ENCODE measurements around the gene CABP2.
"Not testable (repeated sequence)": the region's sequence is repeated elsewhere in the genome, so short reads cannot be mapped to it uniquely, and the experiment has no call there.

The CABP2 gene

GRCh38 chr11:67556244-67556643 is 33.0 kb upstream of the CABP2 start:
- no peaks in the 10 kb centered on the region for H3K9me3 ChIP-seq (ENCODE audit: control insufficient read depth, low read length)
- no peaks in the 10 kb centered on the region for H3K27me3 ChIP-seq (ENCODE audit: control insufficient read depth, insufficient read depth, low read length, poor library complexity, severe bottlenecking)
- H3K4me1 ChIP-seq (ENCODE audit: control insufficient read depth, insufficient read depth, low read length) = no peaks in the 10 kb centered on the region
- H3K4me3 ChIP-seq (ENCODE audit: insufficient read depth, low read depth, low read length) = no peak overlapping the region
- no peaks in the 10 kb centered on the region for H3K36me3 ChIP-seq (ENCODE audit: control insufficient read depth, insufficient read depth, low read length)
- no peak overlapping the region for H3K27ac ChIP-seq (ENCODE audit: insufficient read depth, low read depth, low read length, poor library complexity, severe bottlenecking)
- WGBS, 2 experiments = 92 to 93% methylated on average over 3 of the region's 3 CpGs

- H3K36me3 ChIP-seq (ENCODE audit: control insufficient read depth, insufficient read depth, low read length); H3K9me3 ChIP-seq (ENCODE audit: control insufficient read depth, low read length); H3K27me3 ChIP-seq (ENCODE audit: control insufficient read depth, insufficient read depth, low read length, poor library complexity, severe bottlenecking); H3K4me3 ChIP-seq (ENCODE audit: insufficient read depth, low read depth, low read length); H3K4me1 ChIP-seq (ENCODE audit: control insufficient read depth, insufficient read depth, low read length); H3K27ac ChIP-seq (ENCODE audit: insufficient read depth, low read depth, low read length, poor library complexity, severe bottlenecking): not testable (repeated sequence)
These were observed 28.5 kb upstream of the CABP2 start for GRCh38 chr11:67551697-67552096.

- H3K27ac ChIP-seq (ENCODE audit: insufficient read depth, low read depth, low read length, poor library complexity, severe bottlenecking) = no peak overlapping the region
These were observed 27.9 kb upstream of the CABP2 start for GRCh38 chr11:67551127-67551526.

GRCh38 chr11:67548555-67549110 is 25.4 kb upstream of the CABP2 start:
- Histone ChIP-seq H3K36me3 (ENCODE audit: control insufficient read depth, insufficient read depth, low read length) (no peaks in the 10 kb centered on the region), H3K27ac (ENCODE audit: insufficient read depth, low read depth, low read length, poor library complexity, severe bottlenecking) (no peak overlapping the region), H3K9me3 (ENCODE audit: control insufficient read depth, low read length) (no peaks in the 10 kb centered on the region), H3K4me1 (ENCODE audit: control insufficient read depth, insufficient read depth, low read length) (no peaks in the 10 kb centered on the region), H3K27me3 (ENCODE audit: control insufficient read depth, insufficient read depth, low read length, poor library complexity, severe bottlenecking) (no peaks in the 10 kb centered on the region), H3K4me3 (ENCODE audit: insufficient read depth, low read depth, low read length) (no peak overlapping the region)
- WGBS, 2 experiments = 92 to 95% methylated on average over 8 to 9 of the region's 9 CpGs

More at GRCh38 chr11:67551127-67551526, 27.9 kb upstream of the CABP2 start:
- no peak overlapping the region for H3K4me3 ChIP-seq (ENCODE audit: insufficient read depth, low read depth, low read length)
- no peaks in the 10 kb centered on the region for H3K4me1 ChIP-seq (ENCODE audit: control insufficient read depth, insufficient read depth, low read length)
- H3K27me3 ChIP-seq (ENCODE audit: control insufficient read depth, insufficient read depth, low read length, poor library complexity, severe bottlenecking) = no peaks in the 10 kb centered on the region
- H3K9me3 ChIP-seq (ENCODE audit: control insufficient read depth, low read length) = no peaks in the 10 kb centered on the region
- H3K36me3 ChIP-seq (ENCODE audit: control insufficient read depth, insufficient read depth, low read length) = no peaks in the 10 kb centered on the region

- not testable (repeated sequence) for H3K4me1 ChIP-seq (ENCODE audit: control insufficient read depth, insufficient read depth, low read length); H3K4me3 ChIP-seq (ENCODE audit: insufficient read depth, low read depth, low read length); H3K36me3 ChIP-seq (ENCODE audit: control insufficient read depth, insufficient read depth, low read length); H3K27me3 ChIP-seq (ENCODE audit: control insufficient read depth, insufficient read depth, low read length, poor library complexity, severe bottlenecking); H3K27ac ChIP-seq (ENCODE audit: insufficient read depth, low read depth, low read length, poor library complexity, severe bottlenecking); H3K9me3 ChIP-seq (ENCODE audit: control insufficient read depth, low read length)
- 82 to 90% methylated on average over 4 of the region's 4 CpGs for WGBS, 2 experiments
These were observed 24.9 kb upstream of the CABP2 start for GRCh38 chr11:67548112-67548511.

- H3K27me3 ChIP-seq (ENCODE audit: control insufficient read depth, insufficient read depth, low read length, poor library complexity, severe bottlenecking) = no peaks in the 10 kb centered on the region
- 79 to 81% methylated on average over 8 of the region's 8 CpGs for WGBS, 2 experiments
- no peaks in the 10 kb centered on the region for H3K9me3 ChIP-seq (ENCODE audit: control insufficient read depth, low read length)
- no peaks in the 10 kb centered on the region for H3K4me1 ChIP-seq (ENCODE audit: control insufficient read depth, insufficient read depth, low read length)
- no peaks in the 10 kb centered on the region for H3K36me3 ChIP-seq (ENCODE audit: control insufficient read depth, insufficient read depth, low read length)
- no peak overlapping the region for H3K27ac ChIP-seq (ENCODE audit: insufficient read depth, low read depth, low read length, poor library complexity, severe bottlenecking)
- H3K4me3 ChIP-seq (ENCODE audit: insufficient read depth, low read depth, low read length) = no peak overlapping the region
These were observed 22.0 kb upstream of the CABP2 start for GRCh38 chr11:67545280-67545679.

- 91 to 93% methylated on average over 10 of the region's 10 CpGs for WGBS, 2 experiments
- no peaks in the 10 kb centered on the region for H3K36me3 ChIP-seq (ENCODE audit: control insufficient read depth, insufficient read depth, low read length)
- H3K27ac ChIP-seq (ENCODE audit: insufficient read depth, low read depth, low read length, poor library complexity, severe bottlenecking) = no peak overlapping the region
- no peaks in the 10 kb centered on the region for H3K9me3 ChIP-seq (ENCODE audit: control insufficient read depth, low read length)
- no peaks in the 10 kb centered on the region for H3K27me3 ChIP-seq (ENCODE audit: control insufficient read depth, insufficient read depth, low read length, poor library complexity, severe bottlenecking)
- H3K4me1 ChIP-seq (ENCODE audit: control insufficient read depth, insufficient read depth, low read length) = no peaks in the 10 kb centered on the region
- no peak overlapping the region for H3K4me3 ChIP-seq (ENCODE audit: insufficient read depth, low read depth, low read length)
These were observed 21.5 kb upstream of the CABP2 start for GRCh38 chr11:67544616-67545242.

GRCh38 chr11:67543585-67543984 is 20.3 kb upstream of the CABP2 start:
- Histone ChIP-seq H3K9me3 (ENCODE audit: control insufficient read depth, low read length) (no peaks in the 10 kb centered on the region), H3K36me3 (ENCODE audit: control insufficient read depth, insufficient read depth, low read length) (no peaks in the 10 kb centered on the region), H3K27me3 (ENCODE audit: control insufficient read depth, insufficient read depth, low read length, poor library complexity, severe bottlenecking) (no peaks in the 10 kb centered on the region), H3K4me3 (ENCODE audit: insufficient read depth, low read depth, low read length) (no peak overlapping the region), H3K4me1 (ENCODE audit: control insufficient read depth, insufficient read depth, low read length) (no peaks in the 10 kb centered on the region), H3K27ac (ENCODE audit: insufficient read depth, low read depth, low read length, poor library complexity, severe bottlenecking) (no peak overlapping the region)
- WGBS, 2 experiments = 89 to 90% methylated on average over 2 of the region's 2 CpGs

- H3K4me1 ChIP-seq (ENCODE audit: control insufficient read depth, insufficient read depth, low read length) = no peaks in the 10 kb centered on the region
- WGBS, 2 experiments = 50 to 59% methylated on average over 6 to 7 of the region's 7 CpGs
- no peak overlapping the region for H3K27ac ChIP-seq (ENCODE audit: insufficient read depth, low read depth, low read length, poor library complexity, severe bottlenecking)
- no peak overlapping the region for H3K4me3 ChIP-seq (ENCODE audit: insufficient read depth, low read depth, low read length)
- no peaks in the 10 kb centered on the region for H3K27me3 ChIP-seq (ENCODE audit: control insufficient read depth, insufficient read depth, low read length, poor library complexity, severe bottlenecking)
- no peaks in the 10 kb centered on the region for H3K9me3 ChIP-seq (ENCODE audit: control insufficient read depth, low read length)
- H3K36me3 ChIP-seq (ENCODE audit: control insufficient read depth, insufficient read depth, low read length) = no peaks in the 10 kb centered on the region
These were observed 19.7 kb upstream of the CABP2 start for GRCh38 chr11:67542971-67543370.

- Histone ChIP-seq H3K4me3 (ENCODE audit: insufficient read depth, low read depth, low read length) (no peak overlapping the region), H3K27me3 (ENCODE audit: control insufficient read depth, insufficient read depth, low read length, poor library complexity, severe bottlenecking) (no peaks in the 10 kb centered on the region), H3K9me3 (ENCODE audit: control insufficient read depth, low read length) (no peaks in the 10 kb centered on the region), H3K4me1 (ENCODE audit: control insufficient read depth, insufficient read depth, low read length) (no peaks in the 10 kb centered on the region), H3K27ac (ENCODE audit: insufficient read depth, low read depth, low read length, poor library complexity, severe bottlenecking) (no peak overlapping the region), H3K36me3 (ENCODE audit: control insufficient read depth, insufficient read depth, low read length) (no peaks in the 10 kb centered on the region)
- 84% methylated on average over 3 of the region's 3 CpGs for WGBS, 2 experiments
These were observed 18.9 kb upstream of the CABP2 start for GRCh38 chr11:67542169-67542568.

GRCh38 chr11:67541198-67541597 is 18.0 kb upstream of the CABP2 start:
- 88 to 92% methylated on average over 6 of the region's 6 CpGs for WGBS, 2 experiments
- Histone ChIP-seq H3K36me3 (ENCODE audit: control insufficient read depth, insufficient read depth, low read length) (no peaks in the 10 kb centered on the region), H3K27me3 (ENCODE audit: control insufficient read depth, insufficient read depth, low read length, poor library complexity, severe bottlenecking) (no peaks in the 10 kb centered on the region), H3K9me3 (ENCODE audit: control insufficient read depth, low read length) (no peaks in the 10 kb centered on the region), H3K27ac (ENCODE audit: insufficient read depth, low read depth, low read length, poor library complexity, severe bottlenecking) (no peak overlapping the region), H3K4me1 (ENCODE audit: control insufficient read depth, insufficient read depth, low read length) (no peaks in the 10 kb centered on the region), H3K4me3 (ENCODE audit: insufficient read depth, low read depth, low read length) (no peak overlapping the region)
